HL-60 (cell line): ENCODE results near the gene HOTAIR.

ENCODE experiments used
- DNase-seq, 2 experiments: peaks; one replicate each; pipeline ENCODE4 v3.0.0-alpha.2; 2010 to 2020; ENCODE audit warnings: low read depth in 1 of 2, low spot score in 1 of 2
- H3K27ac ChIP-seq: fragments of 250-450 bp; sonication (Bioruptor Pico); replicated peaks from 2 replicates; pipeline ENCODE4 v1.5.1; 2020; ENCODE audit warnings: mild to moderate bottlenecking, moderate library complexity
- H3K27me3 ChIP-seq: fragments of 250-450 bp; sonication (Bioruptor Pico); 2 replicates; pipeline ENCODE4 v1.5.1; 2021; ENCODE audit warnings: mild to moderate bottlenecking, moderate library complexity; ENCODE audit not compliant: insufficient read depth, poor library complexity, severe bottlenecking
- H3K4me3 ChIP-seq: replicated peaks from 2 replicates; pipeline ENCODE4 v1.5.1; 2011; ENCODE audit warnings: mild to moderate bottlenecking, control low read depth, low read length; ENCODE audit not compliant: insufficient read depth
- CTCF ChIP-seq: IDR thresholded peaks from one replicate; pipeline ENCODE4 v1.5.1; 2011; ENCODE audit warnings: low read length, control low read depth, inconsistent platforms; ENCODE audit not compliant: insufficient read depth
- GABPA ChIP-seq: IDR thresholded peaks from 2 replicates; pipeline ENCODE4 v1.6.1; 2012; ENCODE audit warnings: low read depth
- POLR2AphosphoS5 ChIP-seq: IDR thresholded peaks from 2 replicates; pipeline ENCODE4 v1.6.1; 2012; ENCODE audit warnings: low read depth
- SPI1 ChIP-seq: IDR thresholded peaks from 2 replicates; pipeline ENCODE4 v1.6.1; 2012; ENCODE audit warnings: low read depth, mild to moderate bottlenecking, borderline replicate concordance
- TF ChIP-seq, protein P1 (sequence below): IDR thresholded peaks from 2 replicates; pipeline ENCODE4 v1.6.1; 2012; ENCODE audit warnings: low read depth; ENCODE audit not compliant: insufficient replicate concordance

The HOTAIR gene

DNA sequence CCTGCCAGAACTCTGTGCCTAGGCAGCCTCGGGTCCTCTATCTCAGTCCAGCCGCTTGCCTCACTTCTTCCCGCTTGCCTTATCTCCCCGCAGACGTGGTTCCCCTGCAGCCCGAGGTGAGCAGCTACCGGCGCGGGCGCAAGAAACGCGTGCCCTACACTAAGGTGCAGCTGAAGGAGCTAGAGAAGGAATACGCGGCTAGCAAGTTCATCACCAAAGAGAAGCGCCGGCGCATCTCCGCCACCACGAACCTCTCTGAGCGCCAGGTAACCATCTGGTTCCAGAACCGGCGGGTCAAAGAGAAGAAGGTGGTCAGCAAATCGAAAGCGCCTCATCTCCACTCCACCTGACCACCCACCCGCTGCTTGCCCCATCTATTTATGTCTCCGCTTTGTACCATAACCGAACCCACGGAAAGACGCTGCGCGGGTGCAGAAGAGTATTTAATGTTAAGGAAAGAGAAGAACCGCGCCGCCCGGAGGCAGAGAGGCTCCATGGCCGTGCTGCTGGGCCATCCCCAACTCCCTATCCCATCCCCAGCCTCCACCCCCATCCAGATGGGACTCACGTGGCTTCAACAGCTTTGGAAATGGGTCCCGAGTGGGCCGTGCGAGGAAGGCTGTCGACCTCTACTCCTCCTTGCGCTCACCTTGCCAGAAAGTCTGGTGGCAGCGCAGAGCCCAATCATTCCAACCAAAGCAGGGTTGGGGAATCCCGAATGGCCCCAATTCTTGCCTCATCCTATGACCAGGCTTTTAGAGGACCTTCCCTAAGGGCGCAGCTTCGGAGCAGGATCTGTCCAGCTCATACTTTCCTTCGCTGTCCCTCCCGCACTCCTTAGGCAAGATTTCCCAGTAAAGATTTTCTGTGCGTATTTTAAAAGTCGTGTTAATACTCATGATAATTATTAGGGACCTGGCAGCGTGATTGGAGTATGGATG lies 29.6 kb downstream of the HOTAIR start:
- Histone ChIP-seq H3K27me3 (peaks cover 86% of the 10 kb centered on the region), H3K27ac (no peak overlapping the region), H3K4me3 (no peak overlapping the region)
- TF ChIP-seq, protein P1, sequence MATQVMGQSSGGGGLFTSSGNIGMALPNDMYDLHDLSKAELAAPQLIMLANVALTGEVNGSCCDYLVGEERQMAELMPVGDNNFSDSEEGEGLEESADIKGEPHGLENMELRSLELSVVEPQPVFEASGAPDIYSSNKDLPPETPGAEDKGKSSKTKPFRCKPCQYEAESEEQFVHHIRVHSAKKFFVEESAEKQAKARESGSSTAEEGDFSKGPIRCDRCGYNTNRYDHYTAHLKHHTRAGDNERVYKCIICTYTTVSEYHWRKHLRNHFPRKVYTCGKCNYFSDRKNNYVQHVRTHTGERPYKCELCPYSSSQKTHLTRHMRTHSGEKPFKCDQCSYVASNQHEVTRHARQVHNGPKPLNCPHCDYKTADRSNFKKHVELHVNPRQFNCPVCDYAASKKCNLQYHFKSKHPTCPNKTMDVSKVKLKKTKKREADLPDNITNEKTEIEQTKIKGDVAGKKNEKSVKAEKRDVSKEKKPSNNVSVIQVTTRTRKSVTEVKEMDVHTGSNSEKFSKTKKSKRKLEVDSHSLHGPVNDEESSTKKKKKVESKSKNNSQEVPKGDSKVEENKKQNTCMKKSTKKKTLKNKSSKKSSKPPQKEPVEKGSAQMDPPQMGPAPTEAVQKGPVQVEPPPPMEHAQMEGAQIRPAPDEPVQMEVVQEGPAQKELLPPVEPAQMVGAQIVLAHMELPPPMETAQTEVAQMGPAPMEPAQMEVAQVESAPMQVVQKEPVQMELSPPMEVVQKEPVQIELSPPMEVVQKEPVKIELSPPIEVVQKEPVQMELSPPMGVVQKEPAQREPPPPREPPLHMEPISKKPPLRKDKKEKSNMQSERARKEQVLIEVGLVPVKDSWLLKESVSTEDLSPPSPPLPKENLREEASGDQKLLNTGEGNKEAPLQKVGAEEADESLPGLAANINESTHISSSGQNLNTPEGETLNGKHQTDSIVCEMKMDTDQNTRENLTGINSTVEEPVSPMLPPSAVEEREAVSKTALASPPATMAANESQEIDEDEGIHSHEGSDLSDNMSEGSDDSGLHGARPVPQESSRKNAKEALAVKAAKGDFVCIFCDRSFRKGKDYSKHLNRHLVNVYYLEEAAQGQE: no peak
- no peak for TF ChIP-seq CTCF
- no peak for TF ChIP-seq GABPA
- TF ChIP-seq SPI1: no peak
- no peak for TF ChIP-seq POLR2AphosphoS5
- no peak for DNase-seq

GRCh38 chr12:53944209-53944608 lies 30.5 kb downstream of the HOTAIR start:
- peaks cover 84% of the 10 kb centered on the region for H3K27me3 ChIP-seq
- H3K27ac ChIP-seq: no peak overlapping the region
- TF ChIP-seq SPI1 (no peak), CTCF (no peak), GABPA (no peak), POLR2AphosphoS5 (no peak)
- TF ChIP-seq, protein P1: no peak
- no peak overlapping the region for H3K4me3 ChIP-seq
- no peak for DNase-seq

DNA sequence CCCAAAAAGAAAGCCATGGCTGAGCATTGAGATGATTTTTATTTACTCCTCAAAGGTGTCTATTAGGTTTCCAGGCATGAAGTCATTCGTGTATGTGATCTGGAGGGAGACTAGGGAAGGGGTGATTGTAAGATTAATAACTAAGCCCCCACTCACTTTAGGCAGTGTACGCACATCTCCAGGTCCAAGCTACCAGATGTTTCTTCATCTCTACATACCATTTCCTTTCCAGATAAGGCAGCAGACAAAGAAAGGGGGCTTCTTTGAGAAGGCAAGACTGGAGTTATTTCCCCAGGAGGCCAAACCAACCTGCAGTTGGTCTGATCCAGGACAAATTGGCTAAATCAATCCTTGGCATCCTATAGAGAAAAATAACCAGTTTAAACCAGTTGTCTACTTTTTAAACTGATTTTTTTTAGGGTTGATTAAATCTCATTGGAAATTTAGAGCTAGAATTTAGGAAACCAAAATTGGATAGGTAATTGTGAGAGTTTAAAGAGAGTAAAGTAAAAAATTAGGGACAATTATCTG lies 32.2 kb downstream of the HOTAIR start:
- TF ChIP-seq GABPA (no peak), CTCF (no peak), POLR2AphosphoS5 (no peak), SPI1 (no peak)
- TF ChIP-seq, protein P1: no peak
- H3K27me3 ChIP-seq: peaks cover 79% of the 10 kb centered on the region
- DNase-seq: no peak
- H3K4me3 ChIP-seq: no peak overlapping the region
- no peak overlapping the region for H3K27ac ChIP-seq
